GM06990 (cell line): Measurements from ENCODE around the gene ROR2.

ENCODE experiments used
- DNase-seq: peaks from one replicate; pipeline ENCODE4 v3.0.0-alpha.2; 2011; ENCODE audit not compliant: insufficient read length; ENCODE audit errors: extremely low read depth
- H3K27me3 ChIP-seq: replicated peaks from 2 replicates; pipeline ENCODE4 v1.6.0; 2011; ENCODE audit warnings: low read length; ENCODE audit not compliant: control insufficient read depth, insufficient read depth
- H3K36me3 ChIP-seq: 2 replicates; pipeline ENCODE4 v1.5.1; 2011; ENCODE audit warnings: low read length; ENCODE audit not compliant: control insufficient read depth, insufficient read depth
- H3K4me3 ChIP-seq: replicated peaks from 2 replicates; pipeline ENCODE4 v1.5.1; 2011; ENCODE audit warnings: low read depth, mild to moderate bottlenecking, control low read depth, low read length
- CTCF ChIP-seq: IDR thresholded peaks from 2 replicates; pipeline ENCODE4 v1.5.1; 2011; ENCODE audit warnings: low read length, control low read depth, mild to moderate bottlenecking, inconsistent platforms; ENCODE audit not compliant: insufficient read depth, poor library complexity, severe bottlenecking

ROR2 gene

GRCh38 chr9:91815896-91816295, 134.1 kb downstream of the ROR2 start:
- no peaks in the 10 kb centered on the region for H3K36me3 ChIP-seq
- H3K27me3 ChIP-seq, result 0 out of 2 replicates have a peak, but pooled peaks cover 1% of the 10 kb centered on the region
- TF ChIP-seq CTCF, result no peak
- DNase-seq, result no peak
- no peak overlapping the region for H3K4me3 ChIP-seq

- no peaks in the 10 kb centered on the region for H3K36me3 ChIP-seq
- H3K27me3 ChIP-seq, result no peaks in the 10 kb centered on the region
- no peak for DNase-seq
- no peak overlapping the region for H3K4me3 ChIP-seq
- no peak for TF ChIP-seq CTCF
Measured at GRCh38 chr9:91814753-91815152, 135.3 kb downstream of the ROR2 start.

GRCh38 chr9:91814201-91814600, 135.8 kb downstream of the ROR2 start:
- H3K4me3 ChIP-seq, result no peak overlapping the region
- H3K27me3 ChIP-seq, result no peaks in the 10 kb centered on the region
- no peaks in the 10 kb centered on the region for H3K36me3 ChIP-seq
- no peak for TF ChIP-seq CTCF
- no peak for DNase-seq

- H3K36me3 ChIP-seq, result no peaks in the 10 kb centered on the region
- H3K4me3 ChIP-seq, result no peak overlapping the region
- no peaks in the 10 kb centered on the region for H3K27me3 ChIP-seq
- TF ChIP-seq CTCF, result no peak
- no peak for DNase-seq
Measured at GRCh38 chr9:91813176-91813795, 136.7 kb downstream of the ROR2 start.

- DNase-seq, result no peak
- H3K4me3 ChIP-seq, result no peak overlapping the region
- H3K36me3 ChIP-seq, result no peaks in the 10 kb centered on the region
- TF ChIP-seq CTCF, result no peak
- H3K27me3 ChIP-seq, result no peaks in the 10 kb centered on the region
Measured at GRCh38 chr9:91812191-91812590, 137.8 kb downstream of the ROR2 start.
